GM18502 (cell line): ENCODE results near the gene PASD1.
"Not testable (repeated sequence)": the region's sequence is repeated elsewhere in the genome, so short reads cannot be mapped to it uniquely, and the experiment has no call there.

Experiments
- ATAC-seq: cut with Tn5 transposase; IDR thresholded peaks from one replicate; pipeline ENCODE4 v1.9.1; 2021; ENCODE audit warnings: mild to moderate bottlenecking; ENCODE audit not compliant: unreplicated experiment, poor library complexity

PASD1 gene

GRCh38 chrX:151563449-151563848 lies at the start of gene PASD1:
PASD1 (plus strand) TSS chrX:151563675; CDS start chrX:151601554, 37,879 bp downstream.
- no peak for ATAC-seq

GRCh38 chrX:151515237-151515636 lies 48.2 kb upstream of the PASD1 start:
- no peak for ATAC-seq

GRCh38 chrX:151516538-151517187 lies 46.8 kb upstream of the PASD1 start:
- ATAC-seq: no peak

GRCh38 chrX:151517421-151517820 lies 46.1 kb upstream of the PASD1 start:
- ATAC-seq: no peak

- ATAC-seq: no peak
Measured at GRCh38 chrX:151523351-151523750, 40.1 kb upstream of the PASD1 start.

- no peak for ATAC-seq
Measured at GRCh38 chrX:151536571-151536970, 26.9 kb upstream of the PASD1 start.

GRCh38 chrX:151537572-151537971 lies 25.9 kb upstream of the PASD1 start:
- ATAC-seq: no peak

- peak; percentile 67 for ATAC-seq
Measured at GRCh38 chrX:151538190-151539122, 25.0 kb upstream of the PASD1 start.

- peak; percentile 89 for ATAC-seq
Measured at GRCh38 chrX:151543706-151544105, 19.8 kb upstream of the PASD1 start.

GRCh38 chrX:151546226-151546625 lies 17.2 kb upstream of the PASD1 start:
- not testable (repeated sequence) for ATAC-seq

- ATAC-seq: not testable (repeated sequence)
Measured at GRCh38 chrX:151551176-151551575, 12.3 kb upstream of the PASD1 start.

- no peak for ATAC-seq
Measured at GRCh38 chrX:151552743-151553142, 10.7 kb upstream of the PASD1 start.

GRCh38 chrX:151555301-151555700 lies 8.2 kb upstream of the PASD1 start:
- not testable (repeated sequence) for ATAC-seq

- not testable (repeated sequence) for ATAC-seq
Measured at GRCh38 chrX:151562485-151562884, 990 bp upstream of the PASD1 start.

- ATAC-seq: not testable (repeated sequence)
Measured at GRCh38 chrX:151563003-151563402, 472 bp upstream of the PASD1 start.

- no peak for ATAC-seq
Measured at GRCh38 chrX:151564035-151564434, 560 bp downstream of the PASD1 start.

GRCh38 chrX:151566872-151567271 lies 3.4 kb downstream of the PASD1 start:
- ATAC-seq: not testable (repeated sequence)

GRCh38 chrX:151570561-151570960 lies 7.1 kb downstream of the PASD1 start:
- ATAC-seq: no peak

GRCh38 chrX:151593384-151593783 lies 29.9 kb downstream of the PASD1 start:
- not testable (repeated sequence) for ATAC-seq

GRCh38 chrX:151596282-151596681 lies 32.8 kb downstream of the PASD1 start:
- ATAC-seq: no peak

GRCh38 chrX:151604931-151605330 lies 41.5 kb downstream of the PASD1 start:
- no peak for ATAC-seq
